H1 (cell line): ENCODE data around the gene CDK9.

Experiments
- EZH2 ChIP-seq: fragments of 200-600 bp; sonication (generic); IDR thresholded peaks from 2 replicates; pipeline ENCODE4 v1.7.1; 2012; ENCODE audit warnings: low read depth, mild to moderate bottlenecking, moderate library complexity, low read length, inconsistent platforms; ENCODE audit not compliant: severe bottlenecking
- POLR2AphosphoS5 ChIP-seq: IDR thresholded peaks from 2 replicates; pipeline ENCODE4 v1.6.1; 2011; ENCODE audit warnings: low read depth, low read length
- YY1 ChIP-seq: IDR thresholded peaks from 2 replicates; pipeline ENCODE4 v1.6.1; 2011; ENCODE audit warnings: low read depth, mild to moderate bottlenecking, low read length
- TF ChIP-seq, protein P1 (sequence below), 3 experiments: IDR thresholded peaks; 1 replicate in 2 of 3; 2 replicates in 1 of 3; pipeline versions ENCODE4 v1.5.1 to v1.6.1; 2011; ENCODE audit warnings: low read length in 3 of 3, mild to moderate bottlenecking in 3 of 3, inconsistent platforms in 2 of 3, low read depth in 1 of 3, moderate library complexity in 1 of 3; ENCODE audit not compliant: insufficient read depth in 1 of 3; ENCODE audit errors: control extremely low read depth in 1 of 3

- TF ChIP-seq EZH2 = no peak
- no peak for TF ChIP-seq YY1
- no peak for TF ChIP-seq POLR2AphosphoS5
- TF ChIP-seq, protein P1, sequence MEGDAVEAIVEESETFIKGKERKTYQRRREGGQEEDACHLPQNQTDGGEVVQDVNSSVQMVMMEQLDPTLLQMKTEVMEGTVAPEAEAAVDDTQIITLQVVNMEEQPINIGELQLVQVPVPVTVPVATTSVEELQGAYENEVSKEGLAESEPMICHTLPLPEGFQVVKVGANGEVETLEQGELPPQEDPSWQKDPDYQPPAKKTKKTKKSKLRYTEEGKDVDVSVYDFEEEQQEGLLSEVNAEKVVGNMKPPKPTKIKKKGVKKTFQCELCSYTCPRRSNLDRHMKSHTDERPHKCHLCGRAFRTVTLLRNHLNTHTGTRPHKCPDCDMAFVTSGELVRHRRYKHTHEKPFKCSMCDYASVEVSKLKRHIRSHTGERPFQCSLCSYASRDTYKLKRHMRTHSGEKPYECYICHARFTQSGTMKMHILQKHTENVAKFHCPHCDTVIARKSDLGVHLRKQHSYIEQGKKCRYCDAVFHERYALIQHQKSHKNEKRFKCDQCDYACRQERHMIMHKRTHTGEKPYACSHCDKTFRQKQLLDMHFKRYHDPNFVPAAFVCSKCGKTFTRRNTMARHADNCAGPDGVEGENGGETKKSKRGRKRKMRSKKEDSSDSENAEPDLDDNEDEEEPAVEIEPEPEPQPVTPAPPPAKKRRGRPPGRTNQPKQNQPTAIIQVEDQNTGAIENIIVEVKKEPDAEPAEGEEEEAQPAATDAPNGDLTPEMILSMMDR (IDR thresholded peaks at IDR 0.05; ENCODE audit: control extremely low read depth in 1 of 3, insufficient read depth in 1 of 3, low read depth in 1 of 3, low read length in 3 of 3) = no peak
Measured at GRCh38 chr9:127832248-127832647, 46.4 kb downstream of the CDK9 start.
